Ishikawa (cell line): ENCODE data around the gene TMBIM1.

Experiments used
- CEBPB ChIP-seq: IDR thresholded peaks from 2 replicates; pipeline ENCODE4 v1.6.1; 2012
- CREB1 ChIP-seq: IDR thresholded peaks from 2 replicates; pipeline ENCODE4 v1.6.1; 2012; ENCODE audit warnings: low read depth
- EGR1 ChIP-seq: IDR thresholded peaks from 2 replicates; pipeline ENCODE4 v1.6.1; 2012
- EP300 ChIP-seq: IDR thresholded peaks from 2 replicates; pipeline ENCODE4 v1.6.1; 2012; ENCODE audit warnings: borderline replicate concordance
- FOXM1 ChIP-seq: IDR thresholded peaks from 2 replicates; pipeline ENCODE4 v1.6.1; 2012; ENCODE audit warnings: low read depth, borderline replicate concordance
- NFIC ChIP-seq: IDR thresholded peaks from 2 replicates; pipeline ENCODE4 v1.6.1; 2012
- RAD21 ChIP-seq: IDR thresholded peaks from 2 replicates; pipeline ENCODE4 v1.6.1; 2012; ENCODE audit warnings: low read depth
- REST ChIP-seq: IDR thresholded peaks from 2 replicates; pipeline ENCODE4 v1.6.1; 2012; ENCODE audit warnings: low read depth, mild to moderate bottlenecking
- TAF1 ChIP-seq: IDR thresholded peaks from 2 replicates; pipeline ENCODE4 v1.6.1; 2012; ENCODE audit warnings: low read depth, mild to moderate bottlenecking
- TCF12 ChIP-seq: IDR thresholded peaks from 2 replicates; pipeline ENCODE4 v1.6.1; 2012; ENCODE audit warnings: low read depth
- TEAD4 ChIP-seq: IDR thresholded peaks from 2 replicates; pipeline ENCODE4 v1.6.1; 2012
- USF1 ChIP-seq: IDR thresholded peaks from 2 replicates; pipeline ENCODE4 v1.6.1; 2012
- YY1 ChIP-seq: IDR thresholded peaks from 2 replicates; pipeline ENCODE4 v1.6.1; 2012; ENCODE audit warnings: low read depth
- ZBTB7A ChIP-seq: IDR thresholded peaks from 2 replicates; pipeline ENCODE4 v1.6.1; 2012; ENCODE audit warnings: low read depth
- TF ChIP-seq, protein P1 (sequence below): IDR thresholded peaks from 2 replicates; pipeline ENCODE4 v1.6.1; 2012

Gene TMBIM1

GRCh38 chr2:218280260-218280870 is 11.9 kb downstream of the TMBIM1 start:
- TF ChIP-seq NFIC (no peak), RAD21 (no peak), TAF1 (no peak), YY1 (no peak)

DNA sequence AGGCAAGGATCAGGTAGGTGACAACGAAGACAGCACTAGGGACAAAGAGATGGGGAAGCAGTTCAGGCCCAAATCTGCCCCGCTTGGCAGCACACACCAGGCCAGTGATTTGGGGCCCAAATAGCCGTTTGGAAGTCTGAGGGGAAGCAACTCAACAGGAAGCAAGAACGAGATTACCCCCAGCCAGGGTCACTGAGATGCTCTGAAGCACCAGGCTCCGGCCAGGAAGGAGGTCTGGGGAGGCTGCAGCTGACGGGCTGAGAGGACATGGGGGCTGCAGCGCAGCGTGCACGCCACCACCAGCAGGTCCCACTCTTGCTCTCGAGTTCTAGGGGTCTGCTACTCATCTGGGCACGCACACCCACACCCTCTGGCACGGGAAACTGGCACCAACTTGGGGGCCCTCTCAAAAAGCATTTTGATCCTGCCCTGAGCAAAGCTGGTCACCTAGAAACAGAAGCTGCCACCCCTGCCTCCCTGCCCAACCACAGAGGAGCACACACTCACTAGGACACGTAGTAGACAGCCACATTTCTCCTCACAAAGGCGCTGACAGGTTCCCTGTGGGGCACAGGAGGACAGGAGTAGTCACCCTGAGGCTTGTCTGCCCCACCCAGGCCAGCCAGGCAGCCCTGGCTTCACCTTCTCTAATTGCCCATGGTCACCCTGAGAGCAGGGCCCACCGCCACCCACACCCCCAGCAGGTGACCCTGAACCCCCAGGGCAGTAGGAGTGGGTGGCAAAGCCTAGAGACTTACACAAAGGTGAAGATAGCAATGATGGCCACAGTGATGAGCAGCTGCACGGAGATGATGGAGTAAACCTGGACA is 13.6 kb downstream of the TMBIM1 start:
- TF ChIP-seq REST, result no peak
- TF ChIP-seq CREB1, result no peak
- TF ChIP-seq FOXM1, result no peak
- no peak for TF ChIP-seq EP300
- TF ChIP-seq, protein P1, sequence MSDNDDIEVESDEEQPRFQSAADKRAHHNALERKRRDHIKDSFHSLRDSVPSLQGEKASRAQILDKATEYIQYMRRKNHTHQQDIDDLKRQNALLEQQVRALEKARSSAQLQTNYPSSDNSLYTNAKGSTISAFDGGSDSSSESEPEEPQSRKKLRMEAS, result no peak
- TF ChIP-seq USF1, result no peak
- TF ChIP-seq NFIC, result no peak
- no peak for TF ChIP-seq ZBTB7A
- no peak for TF ChIP-seq TAF1
- no peak for TF ChIP-seq RAD21
- TF ChIP-seq YY1, result no peak

GRCh38 chr2:218277921-218278320 is 14.4 kb downstream of the TMBIM1 start:
- TF ChIP-seq REST (no peak), EP300 (no peak), YY1 (no peak), EGR1 (no peak), CEBPB (no peak), CREB1 (no peak), USF1 (no peak), TAF1 (no peak), FOXM1 (no peak), RAD21 (no peak), NFIC (no peak), TCF12 (no peak)
- TF ChIP-seq, protein P1, result no peak

GRCh38 chr2:218276986-218277755 is 15.1 kb downstream of the TMBIM1 start:
- TF ChIP-seq TAF1 (no peak), REST (no peak), EGR1 (no peak), EP300 (no peak), TEAD4 (no peak), NFIC (no peak), CREB1 (no peak), CEBPB (no peak), YY1 (no peak), USF1 (no peak)
